Ovary (tissue), 9 donors: ENCODE data around the gene CEMIP. TPM values are rescaled to one million over a fixed set of nuclear protein-coding genes. Genes with fewer than 3 reads are reported as not detected.
A peak's percentile ranks its signal among the peaks of the same experiment; 100 is the strongest.

Experiments
- DNase-seq, 5 donors: peaks; one replicate each; pipeline ENCODE4 v3.0.0-alpha.2; 2019 to 2020
- H3K27ac ChIP-seq, 2 donors: fragments of 200-600 bp; one replicate each; pipeline versions ENCODE4 v1.5.1 to v1.8.0; 2019 to 2022
- H3K27me3 ChIP-seq: fragments of 200-600 bp; one replicate; pipeline ENCODE4 v1.8.0; 2022
- H3K36me3 ChIP-seq: fragments of 200-600 bp; sonication (generic); one replicate; pipeline ENCODE4 v1.5.1; 2019
- H3K4me1 ChIP-seq: one replicate; pipeline ENCODE4 v1.8.1; 2013; ENCODE audit warnings: mild to moderate bottlenecking, moderate library complexity; ENCODE audit not compliant: insufficient read depth
- H3K4me3 ChIP-seq: fragments of 200-600 bp; sonication (generic); one replicate; pipeline ENCODE4 v1.5.1; 2017
- H3K9me3 ChIP-seq, 2 donors: fragments of 200-600 bp in 1 of 2; sonication (generic) in 1 of 2; one replicate each; pipeline versions ENCODE4 v1.5.1 to v1.8.1; 2013 to 2019; ENCODE audit warnings: mild to moderate bottlenecking in 1 of 2, moderate library complexity in 1 of 2
- EP300 ChIP-seq: sonication (generic); formaldehyde crosslinking; IDR thresholded peaks from one replicate; pipeline ENCODE4 v1.6.1; 2017; ENCODE audit warnings: antibody characterized with exemption
- POLR2A ChIP-seq: fragments of 450-650 bp; IDR thresholded peaks from one replicate; pipeline ENCODE4 v1.6.1; 2017; ENCODE audit warnings: antibody characterized with exemption, mild to moderate bottlenecking, moderate library complexity
- WGBS, 3 donors: extraction: QIAGEN DNeasy Blood & Tissue Kit in 1 of 3; methylation state at CpG; one replicate each; pipeline versions ENCODE4 v1.1.5 to v1.1.7; 2013 to 2017; 5-methylcytosine and 5-hydroxymethylcytosine counted together
- intact Hi-C, 4 donors: fragments of 100-400 bp; cut with DNase I; formaldehyde crosslinking; loops; one replicate each; pipeline versions ENCODE4 v1.11.0 to v1.15.1; 2022 to 2023
- polyA plus RNA-seq, 2 donors: library from polyadenylated mRNA; stranded (reverse); fragments of 200-250 nt in 1 of 2; fragments of 350-450 nt in 1 of 2; fragmentation: Illumina TruSeq in 1 of 2; extraction: RNeasy Lipid Tissue Mini Kit (QIAGEN cat#74804) in 1 of 2; gene quantifications; one replicate each; pipeline ENCODE4 v1.2.3, GENCODE V29; 2013 to 2014
- total RNA-seq, 7 donors: library from RNA; depleted of rRNA in 2 of 7; stranded (reverse); fragments of >200 nt in 2 of 7; fragmentation: NEBNext Ultra II Directional in 3 of 7; extraction: Animal tissue kit (Norgen Biotek cat#: 25700) in 3 of 7; gene quantifications; one replicate each; pipeline versions ENCODE4 v1.1.0 to v1.2.4, GENCODE V29; 2016 to 2023
- TF ChIP-seq, protein P1 (sequence below), 3 donors: fragments of 450-650 bp in 2 of 3; fragments of 200-600 bp in 1 of 3; IDR thresholded peaks; one replicate each; pipeline versions ENCODE4 v1.5.1 to v1.8.0; 2016 to 2022; ENCODE audit warnings: antibody characterized with exemption in 3 of 3, mild to moderate bottlenecking in 1 of 3
- donor health status: DM: no; HTN: no; CAD: no; lungs with moderate emphysema.
- donor health status: DM: no; HTN: no; CAD: no.
- donor health status: Bipolar disorder and iron deficiency.
- donor health status: DM: yes; HTN: yes; CAD: no.
- donor health status: DM: no; HTN: no; CAD: no.
- donor health status: DM: yes; HTN: yes; CAD: no.

Gene CEMIP
- total and polyA plus RNA-seq, 9 donors: 2.2 to 12.3 (median 4.7) TPM

DNA sequence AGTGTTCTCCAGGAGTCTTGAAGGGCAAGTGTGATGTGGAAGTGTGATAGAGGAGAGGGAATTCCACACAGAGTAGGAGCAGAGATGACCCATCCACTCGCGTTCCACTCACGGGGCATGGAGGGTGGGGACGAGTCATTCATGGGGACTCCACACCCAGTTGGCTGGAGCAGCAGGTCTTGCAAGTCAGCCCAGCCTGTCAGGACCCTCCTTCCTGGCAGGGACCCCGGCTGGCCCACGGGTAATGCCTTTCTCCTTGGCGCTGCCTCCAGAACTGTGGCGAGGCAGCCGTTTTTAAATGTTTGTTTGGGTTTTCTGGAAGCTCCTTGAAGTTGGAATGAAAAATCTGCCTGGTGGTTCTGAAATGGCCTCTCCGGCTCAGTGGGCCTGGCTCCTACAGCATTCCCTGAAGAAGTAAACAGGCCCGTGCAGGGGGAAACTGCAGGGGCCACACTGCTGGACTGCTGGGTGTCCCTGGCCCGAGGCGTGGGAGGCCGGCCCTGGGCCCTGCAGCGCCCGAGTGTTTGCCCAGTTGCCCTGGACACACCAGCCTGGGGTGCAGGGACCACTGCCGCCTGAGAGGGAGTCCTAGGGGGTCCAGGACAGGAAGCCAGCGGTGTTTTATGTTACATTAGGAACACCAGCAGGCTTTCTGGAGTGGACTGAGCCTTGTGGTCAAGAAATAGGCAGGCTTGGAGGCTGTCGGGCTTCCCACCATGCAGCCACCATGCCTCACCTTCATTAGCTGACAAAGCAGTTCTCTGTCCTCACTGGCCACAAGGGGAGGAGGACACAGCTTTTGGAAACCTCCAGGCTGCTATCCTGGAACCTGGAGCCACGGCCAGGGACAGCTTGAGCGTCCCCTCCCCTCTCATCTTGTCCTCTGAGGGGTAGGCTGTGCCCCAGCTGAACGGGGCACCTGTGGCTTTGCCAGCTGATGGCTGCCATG, 61.3 kb downstream of the CEMIP start:
- intact Hi-C loops: no loop called here
- no peak overlapping the region for H3K4me3 ChIP-seq
- TF ChIP-seq EP300: no peak
- TF ChIP-seq, protein P1, sequence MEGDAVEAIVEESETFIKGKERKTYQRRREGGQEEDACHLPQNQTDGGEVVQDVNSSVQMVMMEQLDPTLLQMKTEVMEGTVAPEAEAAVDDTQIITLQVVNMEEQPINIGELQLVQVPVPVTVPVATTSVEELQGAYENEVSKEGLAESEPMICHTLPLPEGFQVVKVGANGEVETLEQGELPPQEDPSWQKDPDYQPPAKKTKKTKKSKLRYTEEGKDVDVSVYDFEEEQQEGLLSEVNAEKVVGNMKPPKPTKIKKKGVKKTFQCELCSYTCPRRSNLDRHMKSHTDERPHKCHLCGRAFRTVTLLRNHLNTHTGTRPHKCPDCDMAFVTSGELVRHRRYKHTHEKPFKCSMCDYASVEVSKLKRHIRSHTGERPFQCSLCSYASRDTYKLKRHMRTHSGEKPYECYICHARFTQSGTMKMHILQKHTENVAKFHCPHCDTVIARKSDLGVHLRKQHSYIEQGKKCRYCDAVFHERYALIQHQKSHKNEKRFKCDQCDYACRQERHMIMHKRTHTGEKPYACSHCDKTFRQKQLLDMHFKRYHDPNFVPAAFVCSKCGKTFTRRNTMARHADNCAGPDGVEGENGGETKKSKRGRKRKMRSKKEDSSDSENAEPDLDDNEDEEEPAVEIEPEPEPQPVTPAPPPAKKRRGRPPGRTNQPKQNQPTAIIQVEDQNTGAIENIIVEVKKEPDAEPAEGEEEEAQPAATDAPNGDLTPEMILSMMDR (IDR thresholded peaks at IDR 0.05): no peak
- TF ChIP-seq POLR2A: no peak
- H3K36me3 ChIP-seq: no peaks in the 10 kb centered on the region
- 53 to 71% (median 58%) methylated on average over 22 of the region's 22 CpGs for WGBS, 3 donors
- peaks cover 25% of the 10 kb centered on the region for H3K4me1 ChIP-seq
- no peak overlapping the region for H3K27ac ChIP-seq
- DNase-seq: peak in 3 of 5 donors; percentile 37 to 53 (median 41)
- no peaks in the 10 kb centered on the region for H3K9me3 ChIP-seq
- H3K27me3 ChIP-seq: no peaks in the 10 kb centered on the region

DNA sequence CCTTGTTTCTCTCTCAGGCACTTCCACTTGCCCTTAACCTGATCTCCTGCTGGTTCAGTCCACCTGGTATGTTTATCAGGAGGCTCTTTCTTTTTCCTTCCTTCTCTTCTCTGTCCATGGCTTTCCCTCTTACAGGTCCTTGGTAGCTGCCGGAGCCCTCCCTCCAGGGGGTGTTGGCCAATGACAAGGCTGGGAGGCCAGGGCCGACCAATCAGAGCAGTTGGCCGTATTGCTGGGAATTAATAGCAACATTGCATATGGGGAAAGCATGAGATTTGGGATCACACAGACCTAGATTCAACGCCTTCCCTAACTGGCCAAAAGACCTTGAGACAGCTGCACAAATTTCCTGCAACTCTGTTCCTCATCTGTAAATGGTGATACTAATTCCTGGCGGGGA, 62.4 kb downstream of the CEMIP start:
- no peak overlapping the region for H3K4me3 ChIP-seq
- H3K4me1 ChIP-seq: peaks cover 22% of the 10 kb centered on the region
- no peak overlapping the region for H3K27ac ChIP-seq
- H3K36me3 ChIP-seq: no peaks in the 10 kb centered on the region
- TF ChIP-seq, protein P1 (IDR thresholded peaks at IDR 0.05): no peak
- TF ChIP-seq POLR2A (no peak), EP300 (no peak)
- no peaks in the 10 kb centered on the region for H3K27me3 ChIP-seq
- WGBS, 3 donors: 92 to 96% (median 94%) methylated on average over 5 of the region's 5 CpGs
- intact Hi-C loops: no loop called here
- DNase-seq: no peak
- H3K9me3 ChIP-seq: no peaks in the 10 kb centered on the region

DNA sequence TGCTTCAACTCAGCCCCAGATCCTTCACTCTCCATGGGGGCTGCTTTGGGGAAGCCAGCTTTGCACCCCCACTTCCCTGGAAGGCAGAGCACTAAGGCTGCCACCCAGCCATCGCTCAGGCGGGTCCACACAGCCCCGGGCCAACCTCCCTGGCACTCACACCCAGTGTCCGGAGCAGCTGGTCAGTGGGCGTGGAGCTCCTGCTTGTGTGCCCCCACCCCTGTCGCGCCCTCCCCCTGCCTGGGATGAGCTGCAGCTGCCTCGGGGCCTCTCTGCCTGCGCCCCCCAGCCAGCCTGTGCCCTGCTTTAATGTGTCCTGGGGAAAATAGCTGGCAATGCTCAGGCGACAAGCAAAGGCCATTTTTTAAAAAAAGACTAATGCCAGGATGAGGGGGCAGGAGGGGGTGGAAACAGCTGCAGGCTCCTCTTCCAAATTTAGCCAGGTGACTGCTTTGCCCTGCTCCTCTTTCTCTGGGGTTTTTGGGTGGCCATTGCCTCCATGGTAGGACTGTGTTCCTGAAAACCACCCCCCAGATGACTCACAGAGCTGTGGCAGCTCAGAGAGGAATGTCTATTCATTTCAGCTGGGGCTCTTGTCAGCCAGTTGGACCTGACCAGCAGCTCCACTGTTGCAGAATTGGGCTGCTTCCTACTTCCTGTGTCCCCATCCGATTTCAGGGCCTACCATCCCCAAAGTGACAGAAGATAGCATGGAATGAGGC, 65.0 kb downstream of the CEMIP start:
- TF ChIP-seq POLR2A (no peak), EP300 (no peak)
- TF ChIP-seq, protein P1 (IDR thresholded peaks at IDR 0.05): no peak
- no peaks in the 10 kb centered on the region for H3K9me3 ChIP-seq
- H3K27me3 ChIP-seq: no peaks in the 10 kb centered on the region
- peaks cover 8% of the 10 kb centered on the region for H3K4me1 ChIP-seq
- no peak for DNase-seq
- intact Hi-C loops: no loop called here
- H3K27ac ChIP-seq: no peak overlapping the region
- H3K4me3 ChIP-seq: no peak overlapping the region
- WGBS, 3 donors: 73 to 86% (median 84%) methylated on average over 11 of the region's 11 CpGs
- no peaks in the 10 kb centered on the region for H3K36me3 ChIP-seq

DNA sequence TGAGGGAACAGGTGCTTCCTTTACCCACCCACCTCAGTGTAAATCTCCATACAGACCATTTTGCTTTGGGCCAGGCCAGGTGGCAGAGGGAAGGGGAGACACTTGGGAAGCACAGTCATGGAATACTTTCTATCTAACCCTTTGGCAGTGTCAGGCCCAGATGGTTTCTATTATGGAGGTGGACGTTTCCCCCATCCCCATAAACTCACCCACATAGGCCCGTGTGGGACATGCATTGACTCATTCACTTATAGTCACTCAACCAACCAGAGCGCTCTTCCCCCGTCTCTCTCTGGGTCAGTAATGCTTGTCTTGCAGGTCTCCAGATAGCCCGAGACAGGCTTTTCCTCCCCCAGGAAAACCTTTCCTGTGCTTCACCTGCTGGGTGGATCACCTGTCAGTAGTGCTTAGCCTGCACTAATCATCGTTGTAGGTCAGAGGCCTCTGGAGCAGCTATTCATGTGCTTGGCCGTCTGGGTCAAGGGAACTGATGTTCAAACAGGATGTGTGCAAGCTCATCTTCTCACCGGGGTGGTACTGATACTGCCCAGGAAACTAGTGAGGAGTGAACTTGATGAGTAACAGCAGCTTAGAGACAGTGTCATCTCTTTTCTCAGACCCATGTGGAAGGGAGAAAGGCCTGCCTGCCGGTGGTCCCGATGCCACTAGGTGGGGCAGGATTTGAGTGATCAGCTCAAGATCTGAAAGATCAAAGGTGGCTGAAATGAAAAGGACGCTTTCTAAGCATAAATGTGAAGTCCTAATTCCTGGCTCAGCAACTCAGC, 67.1 kb downstream of the CEMIP start:
- 67 to 69% (median 68%) methylated on average over 11 of the region's 11 CpGs for WGBS, 3 donors
- no peak for DNase-seq
- Histone ChIP-seq H3K36me3 (no peaks in the 10 kb centered on the region), H3K27ac (no peak overlapping the region), H3K4me3 (no peak overlapping the region), H3K27me3 (no peaks in the 10 kb centered on the region), H3K9me3 (no peaks in the 10 kb centered on the region), H3K4me1 (no peaks in the 10 kb centered on the region)
- intact Hi-C loops: no loop called here
- TF ChIP-seq EP300: no peak
- TF ChIP-seq, protein P1 (IDR thresholded peaks at IDR 0.05): no peak
- no peak for TF ChIP-seq POLR2A
